AG04449 (cell line): ENCODE results near the gene ARL6IP4.

Experiments used
- CTCF ChIA-PET: fragments of 350-600 bp; formaldehyde crosslinking; extraction: SDS; loops from one replicate; lab custom pipeline; 2021; ENCODE audit warnings: antibody characterized with exemption; lab: Yijun Ruan, JAX
- POLR2A ChIA-PET: fragments of 400-600, 350-600 bp; formaldehyde crosslinking; extraction: SDS; loops from one replicate; lab custom pipeline; 2020; ENCODE audit warnings: antibody characterized with exemption, inconsistent platforms; lab: Yijun Ruan, JAX
- DNase-seq: peaks from one replicate; pipeline ENCODE4 v3.0.0-alpha.2; 2010; ENCODE audit warnings: low read depth, low spot score
- H3K4me3 ChIP-seq: 2 replicates; pipeline ENCODE4 v1.5.1; 2011; ENCODE audit warnings: low read depth, mild to moderate bottlenecking, control low read depth, low read length
- CTCF ChIP-seq: IDR thresholded peaks from one replicate; pipeline ENCODE4 v1.5.1; 2011; ENCODE audit warnings: mild to moderate bottlenecking, moderate library complexity, low read length, control low read depth, inconsistent platforms; ENCODE audit not compliant: insufficient read depth; ENCODE audit errors: missing control alignments

The ARL6IP4 gene

GRCh38 chr12:122982963-122983788 lies 2.7 kb downstream of the ARL6IP4 start:
- POLR2A ChIA-PET, result interaction anchor here (1.4 to 1.5 kb wide), 2 partner anchors 8 to 250 kb away, joined by 3 to 6 read pairs; partner anchors contain the start of genes MPHOSPH9, MTRFR and OGFOD2
- TF ChIP-seq CTCF, result no peak
- CTCF ChIA-PET, result interaction anchor here (1.5 to 3.9 kb wide), 3 partner anchors 59 to 255 kb away, joined by 3 to 27 read pairs (median 3); no protein-coding TSS in a partner anchor
- no peak for DNase-seq
- peak overlapping the region; percentile 8; the same call in 1 of the 2 replicates for H3K4me3 ChIP-seq

GRCh38 chr12:122983789-122984515 lies 3.5 kb downstream of the ARL6IP4 start:
- no peak for DNase-seq
- CTCF ChIA-PET, result interaction anchor here (1.1 to 1.6 kb wide), 4 partner anchors 58 to 254 kb away, joined by 3 to 4 read pairs (median 4); no protein-coding TSS in a partner anchor
- POLR2A ChIA-PET, result interaction anchor here (1.4 to 1.5 kb wide), 2 partner anchors 9 to 249 kb away, joined by 3 to 6 read pairs; partner anchors contain the start of genes MPHOSPH9, MTRFR and OGFOD2
- H3K4me3 ChIP-seq, result no peak overlapping the region
- TF ChIP-seq CTCF, result no peak

GRCh38 chr12:122984612-122985337 lies 4.3 kb downstream of the ARL6IP4 start:
- no peak overlapping the region for H3K4me3 ChIP-seq
- TF ChIP-seq CTCF, result no peak
- ChIA-PET POLR2A (interaction anchor here (1.4 to 1.5 kb wide), 2 partner anchors 10 to 248 kb away, joined by 3 to 6 read pairs; partner anchors contain the start of genes MPHOSPH9, MTRFR and OGFOD2), CTCF (interaction anchor here (1.1 to 1.6 kb wide), 3 partner anchors 10 to 253 kb away, joined by 4 to 5 read pairs (median 4); partner anchors contain the start of gene OGFOD2)
- DNase-seq, result no peak

- ChIA-PET CTCF (interaction anchor here (1.1 to 6.0 kb wide), 4 partner anchors 10 to 253 kb away, joined by 4 to 27 read pairs (median 4); partner anchors contain the start of gene OGFOD2), POLR2A (no interaction called here)
- DNase-seq, result no peak
- no peak for TF ChIP-seq CTCF
- no peak overlapping the region for H3K4me3 ChIP-seq
Measured at GRCh38 chr12:122985338-122986257, 5.1 kb downstream of the ARL6IP4 start.

- H3K4me3 ChIP-seq, result no peak overlapping the region
- TF ChIP-seq CTCF, result no peak
- no peak for DNase-seq
- POLR2A ChIA-PET, result no interaction called here
- CTCF ChIA-PET, result interaction anchor here (1.6 to 6.0 kb wide), 2 partner anchors 11 to 251 kb away, joined by 5 to 27 read pairs; partner anchors contain the start of gene OGFOD2
Measured at GRCh38 chr12:122986258-122986871, 5.9 kb downstream of the ARL6IP4 start.
